HG03097 (cell line): Measurements from ENCODE around the gene TSHZ3.

Source experiments
- ATAC-seq: cut with Tn5 transposase; IDR thresholded peaks from one replicate; pipeline ENCODE4 v1.9.1; 2021; ENCODE audit not compliant: unreplicated experiment, low FRiP score

Gene TSHZ3

DNA sequence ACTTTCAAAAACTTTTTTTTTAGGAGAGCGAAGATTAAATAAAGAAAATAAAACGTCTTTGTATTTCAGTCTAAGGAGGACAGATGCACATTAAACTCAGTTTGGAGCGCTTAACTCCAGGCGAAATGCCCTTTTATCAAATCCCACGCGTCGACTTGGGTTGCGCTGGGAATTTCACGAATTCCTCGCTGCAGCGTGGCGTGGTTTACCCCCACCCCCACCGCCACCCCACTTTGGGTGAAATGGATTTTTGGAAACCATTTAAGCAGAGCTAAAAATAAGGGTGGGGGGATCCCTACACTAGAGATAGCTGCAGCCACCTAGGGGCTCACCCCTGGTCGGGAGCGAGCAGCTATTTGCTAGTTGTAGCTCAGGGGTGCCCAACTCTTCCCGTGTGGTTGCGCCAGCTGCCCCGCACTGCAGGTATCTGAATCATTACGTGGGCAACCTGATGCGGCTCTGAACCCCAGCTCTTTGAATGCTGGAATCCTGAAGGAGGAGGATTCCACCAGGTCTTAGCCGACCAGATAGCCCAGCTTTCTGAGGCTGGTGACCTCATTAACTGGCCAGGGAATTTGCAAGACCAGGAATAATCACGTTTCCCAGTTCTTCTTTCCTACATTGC lies 6.5 kb upstream of the TSHZ3 start:
- no peak for ATAC-seq

DNA sequence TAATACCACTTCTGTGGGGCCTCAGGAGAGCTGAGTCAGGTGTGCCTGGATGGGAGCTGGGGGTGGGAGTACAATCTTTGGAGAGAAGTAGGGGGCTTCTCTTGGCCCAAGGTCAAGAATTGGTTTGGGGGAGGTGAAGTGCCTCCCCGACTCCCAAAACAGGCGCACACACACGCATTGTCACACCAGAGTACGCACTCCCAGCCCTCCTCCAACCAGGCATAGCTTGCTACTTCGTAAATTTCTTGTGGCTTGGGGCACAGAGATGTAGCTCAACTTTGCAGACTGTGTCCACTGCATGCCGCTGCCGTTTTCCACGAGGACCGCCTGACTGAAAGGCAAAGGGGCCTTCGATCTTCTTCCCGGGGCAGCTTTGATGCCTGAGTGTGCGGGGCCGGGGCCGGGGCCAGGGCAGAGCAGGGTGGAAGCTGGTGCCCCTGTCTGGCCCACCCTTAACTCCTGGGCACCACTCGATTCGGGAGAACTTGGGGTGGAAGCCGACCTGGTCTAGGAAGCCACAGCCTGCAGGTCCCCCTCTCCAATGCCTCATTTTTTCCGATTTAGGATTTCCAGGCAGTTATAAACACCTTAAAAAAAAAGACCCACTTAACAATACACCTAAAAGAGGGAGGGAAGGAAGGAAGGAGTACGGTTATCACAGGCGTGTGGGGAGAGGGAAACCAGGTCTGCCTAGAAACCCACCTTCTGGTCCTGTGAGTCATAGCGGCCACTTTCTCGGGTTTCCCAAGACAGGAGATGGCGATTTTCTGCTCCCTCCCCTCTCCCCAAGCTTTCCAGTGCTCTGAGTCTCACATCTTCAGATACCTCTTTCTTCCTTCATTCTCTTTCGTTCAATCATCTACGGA lies 5.8 kb upstream of the TSHZ3 start:
- no peak for ATAC-seq

DNA sequence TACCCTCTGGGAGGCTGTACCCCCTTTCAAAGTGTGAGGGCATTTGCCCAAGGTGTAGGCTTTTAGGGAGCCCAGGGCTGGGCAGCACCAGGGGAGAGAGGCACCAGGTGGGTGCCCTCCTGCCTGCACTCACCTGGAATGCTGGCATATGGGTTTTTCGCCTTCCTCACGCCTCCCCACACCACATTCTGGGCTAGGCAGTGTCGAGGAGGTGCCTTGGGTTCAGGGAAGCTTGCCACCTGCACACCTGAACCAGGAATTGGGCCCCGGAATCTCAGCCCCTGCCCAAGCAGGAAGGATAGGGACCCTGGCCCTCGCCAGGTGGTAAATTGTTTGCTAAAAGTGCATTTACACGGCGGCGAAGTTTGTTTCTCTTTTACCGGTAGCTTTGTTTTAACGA lies 5.1 kb upstream of the TSHZ3 start:
- no peak for ATAC-seq

DNA sequence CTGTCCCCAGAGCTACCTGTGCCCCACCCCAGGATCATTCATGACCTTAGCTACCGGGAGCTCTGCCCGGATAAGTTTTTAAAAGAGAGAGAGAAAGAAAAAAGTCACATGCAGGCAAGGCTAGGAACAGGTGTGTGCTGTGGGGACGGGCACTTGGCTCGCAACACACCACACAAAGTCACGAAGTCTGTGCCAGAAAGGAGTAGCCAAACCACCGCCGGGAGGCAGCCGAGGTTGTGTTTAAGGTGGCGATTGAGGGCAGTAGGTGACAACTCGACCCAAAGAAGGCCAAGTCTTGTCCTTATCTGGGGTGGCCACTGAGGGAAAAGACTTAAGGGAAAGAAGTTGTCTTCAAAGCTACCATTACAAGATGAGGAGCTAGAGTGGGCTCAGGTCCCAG lies 4.6 kb upstream of the TSHZ3 start:
- ATAC-seq: no peak

DNA sequence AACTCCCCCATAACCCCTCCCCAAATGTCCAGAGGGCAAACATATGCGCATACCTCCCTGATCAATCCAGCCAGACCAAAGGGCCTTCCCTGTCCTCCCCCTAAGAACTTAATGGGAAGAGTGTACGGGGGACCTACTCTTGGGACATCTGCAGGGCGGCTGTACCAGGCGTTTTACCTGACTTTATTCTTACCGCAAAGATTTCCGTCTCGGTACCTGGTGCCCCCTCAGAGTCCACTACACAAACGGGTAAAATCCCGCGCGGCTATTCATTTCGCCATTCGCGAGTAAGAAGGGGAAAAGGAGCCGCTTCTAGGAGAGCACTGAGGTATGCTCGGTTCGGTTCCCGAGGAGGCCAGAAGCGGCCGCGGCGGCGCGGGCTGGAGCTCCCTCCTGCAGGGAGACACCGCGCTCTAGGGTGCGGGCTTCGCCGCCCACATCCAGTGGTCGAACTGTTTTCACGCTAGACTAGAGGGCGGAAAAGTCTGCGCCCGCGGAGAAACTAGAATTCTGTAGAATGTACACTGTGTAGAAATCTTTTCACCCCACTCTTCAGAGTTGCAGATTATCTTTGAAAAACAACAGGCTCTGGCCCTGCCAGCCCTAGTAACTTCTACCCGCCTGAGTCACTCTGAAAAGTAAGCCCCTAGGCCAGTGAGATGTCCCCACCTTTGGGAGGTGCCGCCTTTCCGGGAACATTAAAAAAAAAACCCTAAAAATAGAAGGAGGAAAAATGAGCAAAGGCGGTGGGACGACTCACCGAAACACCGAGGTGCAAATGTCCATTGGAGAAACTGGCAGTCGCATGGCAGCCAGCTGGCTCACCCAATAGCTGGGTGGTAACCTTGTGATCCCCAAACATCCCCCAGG lies 3.8 kb upstream of the TSHZ3 start:
- ATAC-seq: no peak

DNA sequence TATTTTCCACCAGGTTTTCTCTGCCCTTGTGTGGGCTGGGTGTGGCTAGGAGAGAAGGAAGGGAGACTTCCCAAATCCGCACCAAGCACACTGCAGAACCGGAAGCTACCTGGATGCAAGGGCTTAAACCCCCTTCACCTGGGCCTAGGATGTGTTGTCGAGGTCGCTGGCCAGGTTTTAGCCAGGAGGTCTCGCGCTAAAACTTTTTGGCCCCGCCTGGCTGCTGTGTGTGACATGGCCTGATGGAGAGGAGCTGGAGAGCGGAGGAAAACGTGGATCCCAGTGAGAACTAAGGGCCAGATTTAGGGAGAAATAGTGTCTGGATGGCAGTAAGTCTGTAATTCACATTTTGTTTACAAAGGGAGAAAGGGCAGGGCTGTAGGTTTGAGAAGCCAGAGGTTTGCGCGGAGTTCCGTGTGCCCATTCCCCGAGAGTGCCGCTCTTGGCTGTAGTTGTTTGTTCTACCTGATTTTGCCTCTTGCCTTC lies 3.1 kb upstream of the TSHZ3 start:
- ATAC-seq: no peak

DNA sequence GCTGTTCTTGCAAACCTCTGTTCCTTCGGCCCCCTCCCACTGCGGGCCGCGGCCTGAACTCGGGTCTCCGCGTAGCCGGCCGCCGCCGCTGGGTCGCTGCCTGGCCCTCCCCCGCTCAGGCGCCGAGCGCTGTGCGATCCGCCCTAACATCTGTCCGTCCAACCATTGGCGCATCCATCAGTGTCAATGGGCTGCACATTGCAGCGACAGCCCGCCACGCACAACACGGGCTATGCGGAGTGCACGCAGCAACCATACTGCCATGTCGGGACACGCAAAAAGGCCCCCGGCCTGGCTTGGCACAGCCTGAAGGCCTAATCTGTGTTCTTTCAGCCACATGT lies 2.6 kb upstream of the TSHZ3 start:
- ATAC-seq: no peak

DNA sequence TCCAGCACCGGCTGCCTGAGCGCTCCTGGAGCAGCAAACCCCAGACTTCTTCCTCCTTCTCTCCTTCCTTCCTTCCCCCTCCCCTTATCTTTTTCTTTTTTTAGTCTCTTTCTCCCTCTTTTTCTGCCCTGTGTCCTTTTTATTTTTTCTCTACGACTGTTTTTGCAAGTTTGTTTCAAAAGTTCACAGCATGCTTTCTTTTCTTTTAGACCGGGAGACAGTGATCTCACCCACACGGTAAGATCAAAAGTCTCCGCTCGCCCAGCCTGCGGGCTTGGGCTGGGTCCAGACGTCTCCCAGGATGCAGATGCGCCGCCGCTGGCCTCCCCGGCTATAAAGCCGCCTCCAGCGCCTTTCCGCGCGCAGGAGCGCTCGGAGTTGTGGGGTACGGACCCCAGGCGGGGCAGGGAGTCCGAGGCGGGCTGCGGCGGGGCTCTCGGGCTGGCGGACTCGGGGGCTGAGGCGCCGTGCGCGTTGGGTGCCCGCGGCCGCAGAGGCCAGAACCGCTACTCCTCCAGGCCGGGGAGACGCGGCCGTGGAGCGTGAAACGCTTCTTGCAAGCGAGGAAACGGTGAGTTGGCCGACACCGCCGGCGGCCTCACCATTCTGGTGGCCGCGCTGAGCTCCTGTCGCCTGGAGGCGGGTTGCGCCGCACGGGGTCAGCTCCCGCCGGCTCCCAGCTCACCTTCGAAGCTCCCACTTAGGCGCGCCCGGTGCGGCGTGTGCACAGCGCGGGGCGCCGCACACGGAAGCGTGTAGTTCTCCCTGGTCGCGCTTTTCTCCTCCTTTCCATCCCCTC lies 2.0 kb upstream of the TSHZ3 start:
- ATAC-seq: no peak

DNA sequence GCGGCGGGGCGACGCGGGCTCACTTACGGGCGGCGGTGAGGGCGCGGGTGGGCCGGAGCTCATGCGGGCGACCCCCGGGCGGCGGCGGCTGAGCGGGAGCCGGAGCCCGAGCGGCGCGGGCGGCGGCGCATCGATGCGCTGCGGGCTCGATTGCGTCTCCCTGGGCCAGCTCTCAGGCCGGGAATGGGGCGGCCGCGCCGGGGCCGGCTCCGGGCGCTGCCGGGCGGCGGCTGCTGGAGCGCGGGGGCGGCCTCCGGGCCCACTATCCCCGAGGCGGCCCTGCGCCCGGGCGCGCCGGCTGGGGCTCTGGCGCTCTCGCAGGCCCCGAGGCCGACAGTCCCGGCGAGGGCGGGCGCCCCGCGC lies 1.4 kb upstream of the TSHZ3 start:
- no peak for ATAC-seq

DNA sequence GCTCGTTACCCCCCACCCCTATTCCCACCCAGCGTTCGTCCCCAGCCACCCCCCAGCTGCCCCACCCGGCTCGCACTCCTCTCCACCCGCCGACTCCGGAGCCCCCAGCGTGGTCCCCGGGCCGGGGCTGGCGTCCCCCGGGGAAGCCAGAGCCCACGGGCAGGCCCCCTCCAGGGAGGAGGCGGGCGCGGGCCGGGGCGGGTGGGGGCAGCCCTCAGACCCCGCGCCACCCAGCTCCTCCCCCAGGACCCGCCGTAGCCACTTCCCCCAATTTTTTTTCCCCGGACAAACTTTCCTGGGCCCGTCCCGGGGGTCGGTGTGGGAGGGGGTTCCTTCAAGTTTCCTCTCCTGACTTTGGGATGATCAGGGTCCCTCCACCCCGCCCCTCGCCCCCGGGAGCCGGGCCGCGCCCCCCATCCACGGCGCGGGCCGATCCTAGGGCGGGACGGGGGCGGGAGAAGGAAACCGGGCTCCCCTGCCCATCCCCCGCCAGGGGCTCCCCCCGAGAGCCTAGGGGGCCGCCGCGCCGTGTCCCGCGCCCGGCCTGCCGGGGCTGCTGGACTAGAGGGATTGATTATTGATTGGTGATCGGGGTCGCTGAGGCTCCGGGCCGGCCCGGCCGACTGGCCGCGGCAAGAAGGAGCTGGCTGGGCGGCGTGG lies 927 bp upstream of the TSHZ3 start:
- ATAC-seq: no peak

DNA sequence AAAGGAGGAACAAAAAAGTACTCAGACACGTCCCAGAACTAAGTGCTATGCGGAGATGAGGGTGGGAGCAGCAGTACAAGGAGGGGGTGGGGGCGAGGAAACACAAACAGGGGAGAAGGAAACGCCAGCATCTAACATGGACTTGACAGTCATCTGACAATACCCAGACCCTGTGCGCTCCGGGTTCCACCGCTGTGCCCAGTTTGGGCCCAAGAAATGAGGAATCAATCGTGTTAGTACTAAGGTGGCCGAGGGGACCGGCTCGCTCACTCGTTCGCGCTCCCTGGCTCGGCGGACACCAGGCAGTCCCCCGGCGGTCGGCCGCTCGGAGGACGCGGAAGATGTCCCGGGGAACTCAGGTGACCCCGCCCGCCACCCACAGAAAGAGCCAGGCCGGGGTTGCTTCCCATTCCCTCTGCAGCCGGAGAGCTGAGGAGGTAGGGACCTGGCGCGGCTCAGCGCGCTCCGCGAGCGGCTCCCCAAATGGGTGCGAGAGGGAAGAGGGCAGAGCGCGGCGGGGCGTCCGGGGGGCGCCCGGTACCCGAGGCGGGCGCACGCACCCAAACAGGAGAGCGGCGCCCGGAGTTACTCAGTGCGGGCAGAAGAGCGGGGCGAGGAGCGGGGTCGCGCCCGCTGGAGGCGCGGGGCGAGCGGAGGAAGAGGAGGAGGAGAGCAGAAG lies 616 bp downstream of the TSHZ3 start:
- ATAC-seq: no peak

DNA sequence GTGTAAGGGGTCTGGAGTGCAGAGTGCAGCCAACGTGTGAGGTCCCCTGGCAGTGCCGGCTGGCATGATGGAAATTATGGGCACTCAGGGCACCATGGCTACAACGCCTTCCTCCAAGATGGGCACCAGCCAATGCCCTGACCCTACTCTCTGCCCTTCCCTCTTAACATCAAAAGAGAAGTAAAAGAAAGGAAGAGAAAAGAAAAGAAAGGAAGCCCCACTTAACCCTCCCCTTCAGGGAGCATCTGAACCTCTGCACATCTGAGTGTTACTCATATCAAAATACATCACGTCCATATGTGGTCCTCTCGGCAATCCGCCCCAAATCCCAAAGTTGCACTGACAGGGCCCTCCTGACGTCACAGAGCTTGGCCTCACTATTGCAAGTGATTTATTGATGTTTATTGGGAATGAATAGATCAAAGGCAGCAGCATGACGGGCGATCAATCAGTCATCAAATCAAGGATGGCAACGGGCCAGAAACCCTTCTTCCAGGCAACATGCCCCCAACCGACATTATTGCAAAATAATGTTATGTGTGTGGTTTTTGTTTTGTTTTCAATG lies 1.3 kb downstream of the TSHZ3 start:
- ATAC-seq: no peak

DNA sequence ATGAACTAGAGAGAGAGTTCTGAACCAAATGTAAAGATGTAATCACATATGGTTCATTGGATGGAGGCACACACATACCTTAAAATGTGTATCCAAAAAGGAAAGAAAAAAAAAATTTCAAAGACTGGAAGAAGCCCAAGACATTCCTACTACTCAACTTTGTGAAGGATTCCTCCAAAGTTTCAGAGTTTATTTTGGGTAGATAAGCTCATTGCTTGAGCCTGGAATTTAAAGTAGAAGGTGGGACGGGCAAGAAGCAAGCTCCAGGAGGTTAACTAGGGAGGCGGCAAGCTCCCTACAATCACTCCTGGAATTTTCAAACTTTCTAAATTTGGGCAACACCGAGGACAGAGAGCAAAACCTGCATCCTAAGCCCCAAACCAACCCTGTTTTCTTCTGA lies 1.9 kb downstream of the TSHZ3 start:
- ATAC-seq: no peak

DNA sequence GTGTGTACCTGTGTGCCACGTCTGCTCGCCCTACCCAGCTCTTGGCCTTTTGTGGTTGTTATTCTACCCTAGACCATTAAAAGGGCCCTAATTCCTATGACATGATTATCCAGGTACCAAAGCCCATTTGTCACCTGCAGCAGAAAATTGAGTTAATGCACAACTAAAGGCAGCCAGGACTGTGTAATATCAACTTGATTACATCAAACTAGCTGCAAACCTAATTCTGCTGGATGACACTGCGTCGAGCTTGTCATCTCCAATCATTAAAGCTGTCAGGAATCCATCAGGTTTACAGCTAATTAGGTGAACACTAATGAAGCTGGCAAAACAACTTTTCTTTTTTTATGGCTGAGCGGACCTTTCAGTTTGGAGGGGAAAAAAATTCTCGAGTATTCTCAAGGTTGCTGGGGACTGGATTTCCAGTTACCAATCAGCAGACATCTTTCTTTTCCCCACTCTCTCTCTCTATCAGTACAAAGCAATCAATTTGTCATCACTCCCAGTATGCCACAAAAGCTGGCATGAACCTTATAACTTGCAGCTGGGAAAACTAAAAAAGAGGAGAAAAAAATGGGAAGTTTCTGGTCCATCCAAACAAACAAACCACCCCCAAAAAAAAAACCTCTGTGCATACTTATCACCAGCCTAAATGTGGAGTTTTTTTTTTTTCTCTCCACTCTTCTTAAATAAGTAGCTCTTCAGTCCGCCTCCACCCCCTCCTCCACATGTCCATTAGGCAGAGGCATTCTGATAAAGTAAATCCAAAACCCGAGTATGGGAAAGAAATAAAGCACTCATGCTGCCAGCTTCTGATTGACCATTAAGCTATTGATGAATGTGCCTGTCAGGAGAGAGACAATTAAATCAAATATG lies 2.8 kb downstream of the TSHZ3 start:
- no peak for ATAC-seq

DNA sequence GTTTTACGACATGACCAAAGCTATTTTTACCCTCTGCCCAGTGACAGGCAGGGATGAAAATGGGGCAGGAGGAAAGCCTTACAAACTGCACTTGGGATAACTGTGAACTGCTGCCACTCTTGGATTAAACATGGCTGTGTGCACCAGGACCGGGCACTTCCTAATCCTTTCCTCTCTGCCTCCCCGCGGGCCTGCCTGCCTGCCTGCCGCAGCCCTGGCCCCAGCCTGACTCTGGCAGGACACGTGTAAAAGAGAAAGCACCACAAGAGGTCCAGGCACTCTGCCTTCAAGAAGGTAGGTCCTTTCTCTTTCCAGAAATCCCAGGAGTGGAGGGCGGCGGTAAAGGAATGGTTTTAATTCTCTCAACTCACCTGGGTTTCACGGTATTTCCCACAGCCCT lies 4.8 kb downstream of the TSHZ3 start:
- ATAC-seq: no peak

DNA sequence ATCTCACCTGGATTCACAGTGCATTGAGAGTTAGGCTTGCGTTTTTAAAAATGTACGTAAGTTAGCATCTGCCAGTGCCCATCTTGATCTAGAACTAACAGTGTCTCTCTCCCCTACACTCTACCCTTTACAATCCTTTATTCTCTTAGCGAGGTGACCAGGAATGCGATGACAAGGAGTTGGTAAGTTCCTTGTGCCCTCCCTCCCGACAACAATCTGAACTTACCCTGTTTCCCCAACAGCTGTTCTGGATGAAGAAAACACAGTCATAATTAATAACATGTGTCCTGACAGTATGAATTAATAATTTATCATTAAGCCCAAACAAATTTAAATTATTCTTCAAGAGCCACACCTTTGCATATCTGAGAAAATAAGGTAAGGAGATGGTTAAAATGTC lies 6.3 kb downstream of the TSHZ3 start:
- ATAC-seq: no peak

DNA sequence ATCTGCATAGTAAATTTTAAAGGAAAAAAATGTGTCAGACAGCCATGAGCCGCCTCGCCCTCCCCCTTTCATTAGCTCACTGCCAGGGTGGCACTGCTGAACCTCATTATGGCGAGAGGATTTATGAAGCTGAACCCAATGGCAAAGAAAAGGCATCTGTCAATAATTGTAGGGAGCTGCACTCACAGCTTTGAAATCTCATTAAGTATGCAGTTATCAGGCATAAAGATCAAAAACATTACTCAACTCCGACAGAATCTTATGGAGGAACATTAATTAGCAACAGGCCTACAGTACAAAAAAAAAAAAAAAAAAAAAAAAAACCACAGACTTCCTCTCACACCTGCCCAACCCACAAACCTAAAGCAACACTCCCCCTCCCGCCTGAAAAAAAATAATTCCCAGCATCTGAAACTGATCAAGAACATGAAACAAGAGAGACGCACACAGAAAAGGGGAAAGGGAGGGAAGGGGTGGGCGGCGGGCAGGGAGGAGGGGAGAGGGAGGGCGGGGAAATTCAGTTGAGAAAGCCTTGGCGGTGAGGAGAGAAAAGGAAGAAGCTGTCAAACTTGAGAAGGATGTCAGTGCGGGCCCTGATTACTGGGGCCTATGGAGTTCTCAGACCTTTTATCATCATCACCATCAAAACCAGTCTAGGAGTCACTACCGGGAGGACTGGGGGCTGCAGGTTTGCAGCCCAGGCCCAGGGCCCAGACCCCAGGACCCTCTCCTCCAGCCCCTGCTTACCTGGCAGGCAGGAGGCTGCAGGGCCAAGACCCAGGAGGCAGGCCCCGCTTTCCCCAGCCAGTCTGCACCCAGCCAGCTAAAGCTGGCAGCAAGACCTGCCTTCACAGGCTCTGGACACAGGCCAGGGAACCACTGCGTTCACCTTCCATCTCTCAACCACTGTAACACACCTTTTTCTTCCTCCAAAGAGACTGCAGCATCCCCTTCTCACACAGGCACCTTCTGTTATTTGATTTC lies 8.9 kb downstream of the TSHZ3 start:
- ATAC-seq: no peak
